ENCODE measurements around the gene UMODL1. TPM values are rescaled to one million over a fixed set of nuclear protein-coding genes. Genes with fewer than 3 reads are reported as not detected.

The UMODL1 gene
- total RNA-seq, 1 donor from 2014 or later, result 0.49 TPM

DNA sequence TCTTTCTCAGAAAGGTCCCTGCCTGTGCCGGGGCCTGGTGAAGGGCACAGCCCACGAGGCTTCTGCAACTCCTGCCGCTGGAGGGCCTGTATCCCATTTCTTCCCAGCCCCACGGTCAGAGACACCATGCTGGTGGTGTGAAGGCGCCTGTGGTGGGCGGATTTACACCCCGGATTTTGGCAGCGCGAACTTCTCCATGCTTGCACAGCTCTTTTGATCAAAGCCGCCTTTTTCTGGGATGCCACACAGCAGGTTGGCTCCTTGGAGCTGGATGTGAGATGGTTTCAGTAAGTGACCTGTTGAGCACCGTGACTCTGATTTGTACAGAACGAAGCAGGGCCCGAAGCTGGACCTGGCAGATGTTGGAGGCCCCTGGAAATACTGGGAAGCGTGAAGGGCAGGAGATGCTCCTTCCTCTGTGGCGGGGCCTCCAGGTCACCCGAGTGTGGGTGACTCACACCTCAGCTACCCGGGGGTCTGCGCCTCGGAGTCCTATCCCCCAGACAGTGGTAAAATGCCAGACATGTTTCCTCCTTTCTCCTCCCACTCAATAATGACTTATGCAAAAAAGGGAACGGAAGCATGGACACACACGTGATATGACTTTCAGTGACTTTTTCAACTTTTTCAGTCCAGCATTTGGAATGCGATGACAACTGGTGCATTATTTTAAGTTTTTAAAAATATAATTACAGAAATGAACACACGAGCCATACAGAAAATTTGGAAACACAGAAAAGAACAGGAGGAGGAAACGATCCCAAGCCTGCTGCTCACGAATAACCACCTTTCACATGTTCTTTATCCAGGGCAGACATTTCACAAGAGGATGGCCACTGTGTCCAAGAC is 9.0 kb downstream of the UMODL1 start:
- peak; percentile 77 for DNase-seq
- ATAC-seq, result peak; percentile 71
- Histone ChIP-seq H3K9me3 (no peaks in the 10 kb centered on the region), H3K36me3 (no peaks in the 10 kb centered on the region), H3K27ac (no peak overlapping the region), H3K4me1 (no peaks in the 10 kb centered on the region), H3K27me3 (no peaks in the 10 kb centered on the region), H3K4me3 (no peak overlapping the region)
- no peak for TF ChIP-seq CTCF (IDR thresholded peaks at IDR 0.05)
- intact Hi-C loops (cut with DNase I), result no loop called here

GRCh38 chr21:42080788-42081083 is 9.6 kb downstream of the UMODL1 start:
- Histone ChIP-seq H3K27me3 (no peaks in the 10 kb centered on the region), H3K4me1 (no peaks in the 10 kb centered on the region), H3K27ac (no peak overlapping the region), H3K4me3 (no peak overlapping the region), H3K9me3 (no peaks in the 10 kb centered on the region), H3K36me3 (no peaks in the 10 kb centered on the region)
- no peak for DNase-seq
- no peak for TF ChIP-seq CTCF (IDR thresholded peaks at IDR 0.05)
- ATAC-seq, result peak; percentile 39
- intact Hi-C loops (cut with DNase I), result no loop called here

- Histone ChIP-seq H3K27me3 (no peaks in the 10 kb centered on the region), H3K9me3 (no peaks in the 10 kb centered on the region), H3K4me3 (no peak overlapping the region), H3K36me3 (no peaks in the 10 kb centered on the region), H3K4me1 (no peaks in the 10 kb centered on the region), H3K27ac (no peak overlapping the region)
- TF ChIP-seq CTCF (IDR thresholded peaks at IDR 0.05), result no peak
- no peak for DNase-seq
- ATAC-seq, result peak; percentile 54
- intact Hi-C loops (cut with DNase I), result no loop called here
Measured at GRCh38 chr21:42081138-42081537, 10.0 kb downstream of the UMODL1 start.

DNA sequence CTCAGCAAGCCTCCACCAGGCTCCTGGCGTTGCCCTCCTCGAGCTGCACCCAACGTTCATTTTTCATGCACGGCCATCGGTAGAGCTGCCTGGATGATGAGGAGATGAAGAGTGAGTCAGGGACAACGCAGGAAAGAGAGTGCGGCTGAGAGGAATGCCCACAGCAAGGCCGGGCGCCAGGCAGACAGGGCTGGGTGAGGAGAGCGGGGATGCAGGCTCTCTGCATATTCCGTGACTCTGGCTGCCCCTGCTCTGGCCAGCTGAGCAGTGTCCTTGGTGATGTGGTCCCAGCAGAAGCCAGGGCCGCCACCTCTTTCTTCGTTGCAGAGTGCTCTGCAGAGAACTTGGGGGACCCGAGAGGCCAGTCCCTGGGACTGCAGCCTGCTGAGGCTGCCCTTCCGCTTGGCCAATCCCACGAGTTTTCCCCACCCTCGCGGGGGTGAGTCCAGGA is 10.8 kb downstream of the UMODL1 start:
- ATAC-seq (no peak), DNase-seq (no peak)
- H3K4me1 ChIP-seq, result no peaks in the 10 kb centered on the region
- no peak overlapping the region for H3K27ac ChIP-seq
- no peaks in the 10 kb centered on the region for H3K36me3 ChIP-seq
- no peak for TF ChIP-seq CTCF (IDR thresholded peaks at IDR 0.05)
- intact Hi-C loops (cut with DNase I), result no loop called here
- H3K9me3 ChIP-seq, result no peaks in the 10 kb centered on the region
- no peaks in the 10 kb centered on the region for H3K27me3 ChIP-seq
- H3K4me3 ChIP-seq, result no peak overlapping the region

- H3K9me3 ChIP-seq, result no peaks in the 10 kb centered on the region
- H3K27me3 ChIP-seq, result no peaks in the 10 kb centered on the region
- H3K4me1 ChIP-seq, result no peaks in the 10 kb centered on the region
- DNase-seq (no peak), ATAC-seq (no peak)
- H3K27ac ChIP-seq, result no peak overlapping the region
- TF ChIP-seq CTCF (IDR thresholded peaks at IDR 0.05), result no peak
- no peaks in the 10 kb centered on the region for H3K36me3 ChIP-seq
- no peak overlapping the region for H3K4me3 ChIP-seq
- intact Hi-C loops (cut with DNase I), result no loop called here
Measured at GRCh38 chr21:42082501-42083360, 11.6 kb downstream of the UMODL1 start.
